Stimulated activated CD4-positive, alpha-beta T cell treated with anti-CD3 and anti-CD28 coated beads, Interleukin-4, amount 100 ng/mL, for 24 hours (primary cell): ENCODE results near the gene CBR3.
"Not testable (repeated sequence)": the region's sequence is repeated elsewhere in the genome, so short reads cannot be mapped to it uniquely, and the experiment has no call there.

Source experiments
- DNase-seq: peaks from one replicate; pipeline ENCODE4 v3.0.0-alpha.2; 2020

The CBR3 gene

GRCh38 chr21:36134803-36135390 lies at the start of gene CBR3:
CBR3 (plus strand) TSS chr21:36135079; CDS start chr21:36135193, 114 bp downstream.
- DNase-seq = peak; percentile 69

- DNase-seq = no peak
These were observed 47.3 kb upstream of the CBR3 start for GRCh38 chr21:36087362-36088138.

- no peak for DNase-seq
These were observed 44.9 kb upstream of the CBR3 start for GRCh38 chr21:36089946-36090345.

GRCh38 chr21:36092681-36093080 lies 42.2 kb upstream of the CBR3 start:
- DNase-seq = no peak

GRCh38 chr21:36093512-36093911 lies 41.4 kb upstream of the CBR3 start:
- DNase-seq = no peak

- no peak for DNase-seq
These were observed 38.2 kb upstream of the CBR3 start for GRCh38 chr21:36096398-36097290.

GRCh38 chr21:36097427-36098181 lies 37.3 kb upstream of the CBR3 start:
- DNase-seq = no peak

GRCh38 chr21:36098182-36098532 lies 36.7 kb upstream of the CBR3 start:
- no peak for DNase-seq

- no peak for DNase-seq
These were observed 35.9 kb upstream of the CBR3 start for GRCh38 chr21:36099000-36099399.

GRCh38 chr21:36099695-36100211 lies 35.1 kb upstream of the CBR3 start:
- not testable (repeated sequence) for DNase-seq

GRCh38 chr21:36100971-36101641 lies 33.8 kb upstream of the CBR3 start:
- DNase-seq = no peak

GRCh38 chr21:36103434-36103833 lies 31.4 kb upstream of the CBR3 start:
- DNase-seq = no peak

GRCh38 chr21:36104317-36105300 lies 30.3 kb upstream of the CBR3 start:
- peak; percentile 60 for DNase-seq

GRCh38 chr21:36105327-36105842 lies 29.5 kb upstream of the CBR3 start:
- DNase-seq = no peak

- no peak for DNase-seq
These were observed 25.0 kb upstream of the CBR3 start for GRCh38 chr21:36109868-36110267.

- no peak for DNase-seq
These were observed 23.6 kb upstream of the CBR3 start for GRCh38 chr21:36111238-36111637.

- peak; percentile 58 for DNase-seq
These were observed 21.0 kb upstream of the CBR3 start for GRCh38 chr21:36113647-36114428.

- no peak for DNase-seq
These were observed 19.6 kb upstream of the CBR3 start for GRCh38 chr21:36115138-36115730.

GRCh38 chr21:36117286-36117741 lies 17.6 kb upstream of the CBR3 start:
- no peak for DNase-seq
